HFF-Myc (cell line): Measurements from ENCODE around the gene POR.

Experiments
- DNase-seq: peaks from one replicate; pipeline ENCODE4 v3.0.0-alpha.2; 2011; ENCODE audit warnings: low read depth; ENCODE audit errors: extremely low read depth
- H3K4me3 ChIP-seq: replicated peaks from 2 replicates; pipeline ENCODE4 v1.5.1; 2011; ENCODE audit warnings: low read depth, mild to moderate bottlenecking, control low read depth, low read length
- TF ChIP-seq, protein P1 (sequence below): IDR thresholded peaks from 2 replicates; pipeline ENCODE4 v1.5.1; 2012; ENCODE audit warnings: mild to moderate bottlenecking, low read depth, low read length, control low read depth; ENCODE audit errors: missing control alignments

POR gene

GRCh38 chr7:75963381-75963995 is 48.5 kb downstream of the POR start:
- TF ChIP-seq, protein P1, sequence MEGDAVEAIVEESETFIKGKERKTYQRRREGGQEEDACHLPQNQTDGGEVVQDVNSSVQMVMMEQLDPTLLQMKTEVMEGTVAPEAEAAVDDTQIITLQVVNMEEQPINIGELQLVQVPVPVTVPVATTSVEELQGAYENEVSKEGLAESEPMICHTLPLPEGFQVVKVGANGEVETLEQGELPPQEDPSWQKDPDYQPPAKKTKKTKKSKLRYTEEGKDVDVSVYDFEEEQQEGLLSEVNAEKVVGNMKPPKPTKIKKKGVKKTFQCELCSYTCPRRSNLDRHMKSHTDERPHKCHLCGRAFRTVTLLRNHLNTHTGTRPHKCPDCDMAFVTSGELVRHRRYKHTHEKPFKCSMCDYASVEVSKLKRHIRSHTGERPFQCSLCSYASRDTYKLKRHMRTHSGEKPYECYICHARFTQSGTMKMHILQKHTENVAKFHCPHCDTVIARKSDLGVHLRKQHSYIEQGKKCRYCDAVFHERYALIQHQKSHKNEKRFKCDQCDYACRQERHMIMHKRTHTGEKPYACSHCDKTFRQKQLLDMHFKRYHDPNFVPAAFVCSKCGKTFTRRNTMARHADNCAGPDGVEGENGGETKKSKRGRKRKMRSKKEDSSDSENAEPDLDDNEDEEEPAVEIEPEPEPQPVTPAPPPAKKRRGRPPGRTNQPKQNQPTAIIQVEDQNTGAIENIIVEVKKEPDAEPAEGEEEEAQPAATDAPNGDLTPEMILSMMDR = no peak
- DNase-seq = no peak
- no peak overlapping the region for H3K4me3 ChIP-seq

GRCh38 chr7:75965617-75966016 is 50.7 kb downstream of the POR start:
- TF ChIP-seq, protein P1 = no peak
- H3K4me3 ChIP-seq = no peak overlapping the region
- DNase-seq = no peak

DNA sequence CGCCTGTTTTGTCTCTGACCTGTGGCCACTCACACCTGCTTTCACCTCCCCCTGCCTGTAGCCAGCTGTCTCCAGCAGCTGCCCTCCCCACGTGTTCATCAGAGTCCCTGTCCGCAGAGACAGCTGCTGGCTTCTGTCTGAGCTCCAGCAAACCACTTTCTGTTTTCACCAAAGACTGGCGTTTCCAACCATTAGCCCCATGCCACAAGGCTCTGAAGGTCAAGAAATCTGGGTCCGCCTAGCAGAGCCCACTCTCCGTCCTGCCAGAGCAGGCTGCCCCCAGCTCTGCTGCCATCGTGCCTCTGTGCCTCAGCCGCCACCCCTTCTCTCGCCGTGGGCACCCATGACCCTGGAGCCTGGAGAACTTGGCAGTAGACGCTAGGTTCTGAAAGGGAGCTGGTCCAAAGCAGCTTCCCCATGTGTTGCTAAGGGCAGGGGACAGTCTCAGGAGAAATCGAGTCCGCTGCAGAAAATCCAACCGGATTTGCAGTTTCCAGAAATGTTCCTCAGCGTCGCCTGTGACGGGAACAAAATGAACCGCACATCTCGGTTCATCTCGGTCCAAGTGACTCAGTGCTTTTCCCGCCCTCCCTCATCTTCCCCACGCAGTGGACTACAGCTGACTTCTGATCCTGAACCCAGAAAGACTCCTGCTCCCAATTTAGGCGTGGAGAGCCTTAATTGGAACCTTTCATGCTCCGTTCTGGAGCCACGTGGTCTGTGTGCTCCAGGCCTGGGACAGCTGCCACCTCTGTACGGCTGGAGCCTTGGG is 51.4 kb downstream of the POR start:
- no peak for DNase-seq
- TF ChIP-seq, protein P1 = no peak
- H3K4me3 ChIP-seq = no peak overlapping the region

DNA sequence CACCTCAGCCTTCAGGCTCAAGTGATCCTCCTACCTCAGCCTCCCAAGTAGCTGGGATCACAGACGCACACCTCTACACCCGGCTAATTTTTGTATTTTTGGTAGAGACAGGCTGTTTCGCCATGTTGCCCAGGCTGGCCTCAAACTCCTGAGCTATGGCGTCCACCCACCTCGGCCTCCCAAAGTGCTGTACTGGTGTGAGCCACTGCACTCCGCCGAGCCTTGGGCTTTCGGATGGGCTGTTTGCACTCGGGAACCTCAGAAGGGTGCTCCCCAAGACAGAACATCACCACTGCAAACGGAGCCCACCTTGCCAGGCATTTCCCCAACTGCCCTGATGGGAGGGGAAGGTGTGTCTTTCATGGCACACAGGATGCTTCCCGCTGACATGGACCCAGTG is 52.1 kb downstream of the POR start:
- H3K4me3 ChIP-seq = no peak overlapping the region
- TF ChIP-seq, protein P1 = no peak
- DNase-seq = no peak

- no peak overlapping the region for H3K4me3 ChIP-seq
- no peak for DNase-seq
- TF ChIP-seq, protein P1 = no peak
Measured at GRCh38 chr7:75967487-75967997, 52.6 kb downstream of the POR start.

GRCh38 chr7:75968012-75968411 is 53.1 kb downstream of the POR start:
- no peak overlapping the region for H3K4me3 ChIP-seq
- TF ChIP-seq, protein P1 = no peak
- no peak for DNase-seq

DNA sequence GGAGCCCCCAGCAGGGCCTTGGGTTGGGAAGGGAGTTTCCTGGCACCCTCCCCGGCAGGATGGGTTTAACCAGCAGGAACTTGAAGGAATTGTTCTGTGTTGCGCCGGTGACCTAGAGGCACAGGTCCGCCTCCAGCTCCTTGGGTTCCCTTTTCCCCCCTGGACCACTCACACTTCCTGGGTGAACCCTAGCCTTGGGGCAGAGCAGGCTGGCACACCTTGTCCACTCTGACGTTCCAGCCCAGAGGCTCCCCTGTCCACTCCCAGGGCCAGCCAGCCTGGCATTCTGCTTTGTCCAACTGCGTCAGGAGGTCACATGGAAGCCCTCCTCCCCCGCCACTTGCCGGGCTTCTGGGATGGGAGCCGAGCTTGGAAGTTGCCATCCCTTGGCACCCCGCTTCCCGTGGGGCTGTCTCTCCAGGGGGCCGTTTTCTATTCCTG is 53.6 kb downstream of the POR start:
- H3K4me3 ChIP-seq = no peak overlapping the region
- TF ChIP-seq, protein P1 = no peak
- no peak for DNase-seq
